GM18873 (cell line): Measurements from ENCODE around the gene NFIC.
"Not testable (repeated sequence)": the region's sequence is repeated elsewhere in the genome, so short reads cannot be mapped to it uniquely, and the experiment has no call there.

Source experiments
- ATAC-seq: cut with Tn5 transposase; IDR thresholded peaks from one replicate; pipeline ENCODE4 v1.9.1; 2021; ENCODE audit warnings: mild to moderate bottlenecking, moderate library complexity, moderate number of reproducible peaks; ENCODE audit not compliant: unreplicated experiment, low FRiP score

NFIC gene

GRCh38 chr19:3396881-3397265, 30.5 kb downstream of the NFIC start:
- no peak for ATAC-seq

- no peak for ATAC-seq
These were observed 31.1 kb downstream of the NFIC start for GRCh38 chr19:3397266-3398022.

- no peak for ATAC-seq
These were observed 31.9 kb downstream of the NFIC start for GRCh38 chr19:3398114-3398899.

GRCh38 chr19:3398900-3399278, 32.5 kb downstream of the NFIC start:
- no peak for ATAC-seq

- not testable (repeated sequence) for ATAC-seq
These were observed 32.9 kb downstream of the NFIC start for GRCh38 chr19:3399311-3399710.

GRCh38 chr19:3401004-3401768, 34.8 kb downstream of the NFIC start:
- no peak for ATAC-seq

GRCh38 chr19:3402631-3403443, 36.5 kb downstream of the NFIC start:
- ATAC-seq: no peak

- no peak for ATAC-seq
These were observed 37.3 kb downstream of the NFIC start for GRCh38 chr19:3403489-3404323.

- ATAC-seq: no peak
These were observed 38.2 kb downstream of the NFIC start for GRCh38 chr19:3404324-3405260.

GRCh38 chr19:3405261-3405653, 38.9 kb downstream of the NFIC start:
- no peak for ATAC-seq

GRCh38 chr19:3406571-3407111, 40.3 kb downstream of the NFIC start:
- no peak for ATAC-seq

- no peak for ATAC-seq
These were observed 41.5 kb downstream of the NFIC start for GRCh38 chr19:3407556-3408516.

- no peak for ATAC-seq
These were observed 42.6 kb downstream of the NFIC start for GRCh38 chr19:3408996-3409345.

- ATAC-seq: no peak
These were observed 43.1 kb downstream of the NFIC start for GRCh38 chr19:3409346-3410064.

- no peak for ATAC-seq
These were observed 45.3 kb downstream of the NFIC start for GRCh38 chr19:3411636-3412035.

- no peak for ATAC-seq
These were observed 45.7 kb downstream of the NFIC start for GRCh38 chr19:3412066-3412465.
